IMR-90 (cell line): ENCODE measurements around the gene KIF15. TPM values are rescaled to one million over a fixed set of nuclear protein-coding genes. Genes with fewer than 3 reads are reported as not detected.

Experiments used
- ATAC-seq: fragments of 200-7000 bp; cut with Tn5 transposase; 2 replicates; pipeline ENCODE4 v1.9.1; 2020; ENCODE audit warnings: low read depth, mild to moderate bottlenecking, moderate library complexity
- BruUV-seq: library from RNA; stranded (reverse); fragments of 400-500 nt; replicated peaks from 2 replicates; lab custom pipeline; 2021; lab: Mats Ljungman, UMichigan
- CTCF ChIA-PET: fragments of 300-600 bp; formaldehyde crosslinking; extraction: SDS; loops from one replicate; lab custom pipeline; 2021; ENCODE audit warnings: antibody characterized with exemption; lab: Yijun Ruan, JAX
- POLR2A ChIA-PET: fragments of 300-600 bp; sonication (Branson Sonifier 250); formaldehyde crosslinking; loops from one replicate; lab custom pipeline; 2022; ENCODE audit warnings: antibody characterized with exemption; ENCODE audit not compliant: unreplicated experiment; lab: Charles Lee
- DNase-seq: peaks from one replicate; pipeline ENCODE4 v3.0.0; 2013
- H2AFZ ChIP-seq: replicated peaks from 2 replicates; pipeline ENCODE3; 2013; ENCODE audit warnings: low read length, mild to moderate bottlenecking; ENCODE audit not compliant: poor library complexity
- H2AK5ac ChIP-seq: 2 replicates; pipeline ENCODE4 v1.6.1; 2013; ENCODE audit warnings: low read depth, low read length, inconsistent platforms
- H2AK9ac ChIP-seq: replicated peaks from 2 replicates; pipeline ENCODE3; 2013; ENCODE audit warnings: mild to moderate bottlenecking, low read depth, low read length, moderate library complexity; ENCODE audit not compliant: poor library complexity
- H2BK120ac ChIP-seq: 2 replicates; pipeline ENCODE4 v1.6.1; 2013; ENCODE audit warnings: low read depth, low read length, inconsistent platforms
- H2BK15ac ChIP-seq: 3 replicates; pipeline ENCODE4 v1.6.1; 2013; ENCODE audit warnings: low read depth, low read length, inconsistent platforms
- H2BK20ac ChIP-seq: 2 replicates; pipeline ENCODE4 v1.6.1; 2013; ENCODE audit warnings: low read depth, mild to moderate bottlenecking, inconsistent platforms, low read length, moderate library complexity
- H2BK5ac ChIP-seq: 2 replicates; pipeline ENCODE4 v1.6.1; 2013; ENCODE audit warnings: mild to moderate bottlenecking, low read depth, low read length, inconsistent platforms; ENCODE audit not compliant: poor library complexity, severe bottlenecking
- H3K14ac ChIP-seq: replicated peaks from 2 replicates; pipeline ENCODE4 v1.6.1; 2013; ENCODE audit warnings: low read depth, low read length, inconsistent platforms
- H3K18ac ChIP-seq: 2 replicates; pipeline ENCODE4 v1.6.1; 2013; ENCODE audit warnings: low read depth, low read length, control low read depth
- H3K23ac ChIP-seq: 2 replicates; pipeline ENCODE4 v1.6.1; 2013; ENCODE audit warnings: low read depth, low read length, inconsistent platforms
- H3K27ac ChIP-seq: 2 replicates; pipeline ENCODE4 v1.5.1; 2013; ENCODE audit warnings: mild to moderate bottlenecking, control low read depth, low read length; ENCODE audit not compliant: insufficient read depth
- H3K27me3 ChIP-seq: 2 replicates; pipeline ENCODE4 v1.6.1; 2013; ENCODE audit warnings: low read length; ENCODE audit not compliant: control insufficient read depth, insufficient read depth
- H3K36me3 ChIP-seq: 2 replicates; pipeline ENCODE4 v1.6.1; 2013; ENCODE audit warnings: low read length, mixed read lengths; ENCODE audit not compliant: control insufficient read depth, insufficient read depth
- H3K4ac ChIP-seq: 2 replicates; pipeline ENCODE4 v1.6.1; 2013; ENCODE audit warnings: low read depth, low read length, inconsistent platforms
- H3K4me1 ChIP-seq: 2 replicates; pipeline ENCODE4 v1.6.1; 2013; ENCODE audit warnings: low read length, mixed read lengths; ENCODE audit not compliant: control insufficient read depth, insufficient read depth
- H3K4me2 ChIP-seq: 2 replicates; pipeline ENCODE4 v1.6.1; 2013; ENCODE audit warnings: low read depth, mild to moderate bottlenecking, control low read depth, low read length, moderate library complexity
- H3K4me3 ChIP-seq: 2 replicates; pipeline ENCODE4 v1.5.1; 2013; ENCODE audit warnings: low read depth, mild to moderate bottlenecking, control low read depth, low read length, moderate library complexity; ENCODE audit not compliant: insufficient read depth
- H3K56ac ChIP-seq: 2 replicates; pipeline ENCODE4 v1.6.1; 2013; ENCODE audit warnings: low read length, inconsistent platforms; ENCODE audit not compliant: insufficient read depth; ENCODE audit errors: extremely low read depth
- H3K79me1 ChIP-seq, 2 experiments: 2 replicates each; pipeline ENCODE4 v1.6.1; 2013; ENCODE audit warnings: low read length in 2 of 2, inconsistent platforms in 1 of 2, low read depth in 1 of 2
- H3K9ac ChIP-seq: 2 replicates; pipeline ENCODE4 v1.6.1; 2013; ENCODE audit warnings: low read depth, low read length, control low read depth
- H3K9me1 ChIP-seq: 2 replicates; pipeline ENCODE4 v1.6.1; 2013; ENCODE audit warnings: low read length, inconsistent platforms; ENCODE audit not compliant: insufficient read depth
- H3K9me3 ChIP-seq: 2 replicates; pipeline ENCODE4 v1.6.1; 2013; ENCODE audit warnings: low read length; ENCODE audit not compliant: control insufficient read depth, insufficient read depth
- H4K20me1 ChIP-seq: 2 replicates; pipeline ENCODE4 v1.6.1; 2013; ENCODE audit warnings: low read length, inconsistent platforms; ENCODE audit not compliant: insufficient read depth
- H4K5ac ChIP-seq: 2 replicates; pipeline ENCODE4 v1.6.1; 2013; ENCODE audit warnings: mild to moderate bottlenecking, low read depth, low read length, control low read depth
- H4K8ac ChIP-seq, 2 experiments: 2 replicates each; pipeline ENCODE4 v1.6.1; 2013; ENCODE audit warnings: low read depth in 2 of 2, low read length in 2 of 2, control low read depth in 1 of 2, inconsistent platforms in 1 of 2
- H4K91ac ChIP-seq: 2 replicates; pipeline ENCODE4 v1.6.1; 2013; ENCODE audit warnings: low read depth, low read length, inconsistent platforms; ENCODE audit not compliant: insufficient read depth
- BHLHE40 ChIP-seq: fragments of 150-350 bp; IDR thresholded peaks from 2 replicates; pipeline ENCODE4 v1.6.1; 2016; ENCODE audit warnings: mild to moderate bottlenecking, low read depth, low read length
- CEBPB ChIP-seq: IDR thresholded peaks from 2 replicates; pipeline ENCODE4 v1.6.1; 2012; ENCODE audit warnings: low read depth, low read length, improper control_type of control experiment
- CHD1 ChIP-seq: IDR thresholded peaks from 2 replicates; pipeline ENCODE4 v1.6.1; 2012; ENCODE audit warnings: low read depth, low read length, improper control_type of control experiment
- MAFK ChIP-seq: IDR thresholded peaks from 2 replicates; pipeline ENCODE4 v1.6.1; 2012; ENCODE audit warnings: low read depth, low read length, improper control_type of control experiment
- RFX5 ChIP-seq: IDR thresholded peaks from 2 replicates; pipeline ENCODE4 v1.8.0; 2012; ENCODE audit warnings: low read depth, mild to moderate bottlenecking, low read length, moderate library complexity
- WGBS, 2 experiments: methylation state at CpG; one replicate each; pipeline versions ENCODE4 v1.1.5 to v1.1.7; 2013; ENCODE audit warnings: missing lambda C conversion rate in 2 of 2; ENCODE audit not compliant: insufficient read length in 1 of 2; ENCODE audit errors: extremely low coverage in 2 of 2; 5-methylcytosine and 5-hydroxymethylcytosine counted together
- dilution Hi-C: fragments of 300-500 bp; cut with HindIII; formaldehyde crosslinking; loops from one replicate; pipeline ENCODE4 v1.14.3; 2018; ENCODE audit warnings: low sequenced_read_pairs; ENCODE audit not compliant: unreplicated experiment
- in situ Hi-C: fragments of 300-500 bp; cut with MboI; formaldehyde crosslinking; loops from 3 replicates; pipeline ENCODE4 v1.14.3; 2019; ENCODE audit warnings: low sequenced_read_pairs, inconsistent platforms, mixed read lengths
- intact Hi-C: fragments of 100-400 bp; cut with micrococcal nuclease; formaldehyde crosslinking; loops from 2 replicates; pipeline ENCODE4 v1.10.0; 2022
- polyA plus RNA-seq, 3 experiments: library from polyadenylated mRNA; depleted of rRNA; stranded (reverse); fragments of >200 nt; gene quantifications; 2 replicates each; pipeline ENCODE4 v1.2.3, GENCODE V29; 2012; ENCODE audit warnings: low replicate concordance in 1 of 3
- total RNA-seq: library from RNA; depleted of rRNA; stranded (reverse); fragments of >200 nt; gene quantifications from 2 replicates; pipeline ENCODE4 v1.2.3, GENCODE V29; 2012

Gene KIF15
- total and polyA plus RNA-seq, 2 of the 4 experiments (the other 2 are of a cell fraction), result 3.7 to 8.4 TPM

DNA sequence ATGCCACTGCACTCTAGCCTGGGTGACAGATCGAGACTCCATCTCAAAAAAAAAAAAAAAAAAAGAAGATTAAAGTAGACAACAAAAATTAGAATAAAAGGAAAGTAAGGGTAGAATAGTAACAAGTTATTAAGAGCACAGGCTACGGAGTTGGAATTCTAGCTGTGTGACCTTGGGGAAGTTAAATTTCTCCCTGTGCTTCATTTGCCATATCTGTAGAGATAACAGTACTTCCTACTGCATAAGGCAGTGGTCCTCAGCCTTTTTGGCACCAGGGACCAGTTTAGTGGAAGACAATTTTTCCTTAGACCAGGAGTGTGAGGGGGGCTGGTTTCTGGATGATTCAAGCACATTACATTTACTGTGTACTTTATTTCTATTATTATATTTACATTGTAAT lies 71.4 kb downstream of the KIF15 start:
- Histone ChIP-seq H2AK5ac (no peak overlapping the region), H3K9ac (no peak overlapping the region), H2BK20ac (no peak overlapping the region), H3K23ac (no peak overlapping the region), H2AK9ac (no peak overlapping the region), H3K27me3 (no peaks in the 10 kb centered on the region), H2BK15ac (no peak overlapping the region), H3K4me1 (no peaks in the 10 kb centered on the region), H2BK5ac (no peak overlapping the region), H3K27ac (no peak overlapping the region), H3K79me1 (no peaks in the 10 kb centered on the region), H3K36me3 (peaks cover 6% of the 10 kb centered on the region), H3K4me3 (no peak overlapping the region), H4K91ac (no peak overlapping the region), H3K9me3 (peaks cover 2% of the 10 kb centered on the region; the same call in 1 of the 2 replicates), H3K9me1 (no peaks in the 10 kb centered on the region), H3K56ac (no peak overlapping the region), H4K5ac (no peak overlapping the region), H2AFZ (no peak overlapping the region), H2BK120ac (no peak overlapping the region), H4K8ac (no peak overlapping the region), H3K4ac (no peak overlapping the region), H3K14ac (no peak overlapping the region), H4K20me1 (no peaks in the 10 kb centered on the region), H3K18ac (no peak overlapping the region), H3K4me2 (no peak overlapping the region)
- dilution Hi-C loops, result no loop called here
- TF ChIP-seq BHLHE40 (no peak), CEBPB (no peak), MAFK (no peak), CHD1 (no peak), RFX5 (no peak)
- WGBS, 2 experiments, result no CpG with 5 or more reads among the region's 2 CpGs
- CTCF ChIA-PET, result interaction anchor here (0.7 kb wide), 1 partner anchor 152 kb away, joined by 3 read pairs; no protein-coding TSS in a partner anchor
- ATAC-seq, result no peak
- intact Hi-C loops, result no loop called here
- DNase-seq, result no peak
- no TSS peak for BruUV-seq
- in situ Hi-C loops, result no loop called here
- POLR2A ChIA-PET, result no interaction called here
